Ishikawa (cell line): Measurements from ENCODE around the gene TMA7.

Source experiments
- EGR1 ChIP-seq: IDR thresholded peaks from 2 replicates; pipeline ENCODE4 v1.6.1; 2012
- EP300 ChIP-seq: IDR thresholded peaks from 2 replicates; pipeline ENCODE4 v1.6.1; 2012; ENCODE audit warnings: borderline replicate concordance
- FOXM1 ChIP-seq: IDR thresholded peaks from 2 replicates; pipeline ENCODE4 v1.6.1; 2012; ENCODE audit warnings: low read depth, borderline replicate concordance
- MAX ChIP-seq: IDR thresholded peaks from 2 replicates; pipeline ENCODE4 v1.6.1; 2012
- NFIC ChIP-seq: IDR thresholded peaks from 2 replicates; pipeline ENCODE4 v1.6.1; 2012
- RAD21 ChIP-seq: IDR thresholded peaks from 2 replicates; pipeline ENCODE4 v1.6.1; 2012; ENCODE audit warnings: low read depth
- YY1 ChIP-seq: IDR thresholded peaks from 2 replicates; pipeline ENCODE4 v1.6.1; 2012; ENCODE audit warnings: low read depth

- TF ChIP-seq RAD21 (no peak), YY1 (no peak), MAX (no peak), EP300 (no peak), FOXM1 (no peak), EGR1 (no peak), NFIC (no peak)
These were observed 19.9 kb downstream of the TMA7 start for GRCh38 chr3:48459773-48460516.
